Posterior vena cava (tissue), 2 donors: Measurements from ENCODE around the gene LRRC57. TPM values are rescaled to one million over a fixed set of nuclear protein-coding genes. Genes with fewer than 3 reads are reported as not detected.
"Not testable (repeated sequence)": the region's sequence is repeated elsewhere in the genome, so short reads cannot be mapped to it uniquely, and the experiment has no call there.

Source experiments
- DNase-seq: peaks from one replicate; pipeline ENCODE4 v3.0.0-alpha.2; 2020; ENCODE audit warnings: low spot score
- intact Hi-C, 2 donors: fragments of 100-400 bp; cut with DNase I; formaldehyde crosslinking; loops; one replicate each; pipeline versions ENCODE4 v1.14.1 to v1.14.2; 2022 to 2023
- total RNA-seq, 2 donors: library from RNA; stranded (reverse); fragmentation: NEBNext Ultra II Directional; extraction: Animal tissue kit (Norgen Biotek cat#: 25700); gene quantifications; one replicate each; pipeline ENCODE4 v1.2.1, GENCODE V29; 2021
- donor health status: DM: yes; HTN: yes; CAD: no.
- donor health status: DM: yes; HTN: yes; CAD: no.

The LRRC57 gene
- total RNA-seq, 2 donors from 2014 or later = 13.1 to 14.3 TPM

DNA sequence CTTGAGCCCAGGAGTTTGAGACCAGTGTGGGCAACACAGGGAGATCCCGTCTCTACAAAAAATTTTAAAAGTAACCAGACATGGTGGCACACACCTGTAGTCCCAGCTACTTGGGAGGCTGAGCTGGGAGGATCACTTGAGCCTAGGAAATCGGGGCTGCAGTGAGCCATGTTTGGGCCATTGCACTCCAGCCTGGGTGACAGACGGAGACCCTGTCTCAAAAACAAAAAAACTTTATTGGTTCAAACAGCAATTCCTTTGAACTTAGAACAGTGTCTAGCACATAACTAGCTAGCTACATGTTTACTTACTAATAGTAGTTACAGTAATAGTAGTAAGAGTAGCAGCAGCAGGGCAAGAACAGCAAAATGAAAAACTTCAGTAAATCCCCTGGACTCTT, 10.1 kb upstream of the LRRC57 start:
- intact Hi-C loops = no loop called here
- DNase-seq = no peak

GRCh38 chr15:42556550-42557207, 8.1 kb upstream of the LRRC57 start:
- DNase-seq, intact Hi-C loops: not testable (repeated sequence)

DNA sequence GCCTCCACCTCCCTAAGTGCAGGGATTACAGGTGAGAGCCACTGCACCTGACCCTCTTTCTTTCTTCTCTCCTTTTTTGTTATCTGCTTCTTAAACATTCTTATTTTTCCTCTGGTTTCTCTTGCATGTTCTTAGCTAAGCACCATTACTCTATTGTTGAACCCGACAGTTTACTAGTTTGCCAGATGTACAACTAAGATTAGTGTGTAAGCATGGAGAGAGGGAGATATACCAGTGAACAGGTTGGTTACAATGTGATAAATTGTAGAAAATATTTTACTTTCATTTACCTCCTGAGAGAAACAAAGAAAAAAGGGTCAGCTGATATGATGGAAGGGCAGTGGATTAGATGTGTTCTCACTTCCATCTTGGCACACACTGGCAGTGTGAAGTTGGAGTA, 5.0 kb upstream of the LRRC57 start:
- intact Hi-C loops = no loop called here

GRCh38 chr15:42549741-42550392, 1.3 kb upstream of the LRRC57 start:
- intact Hi-C loops = loop anchor here in 1 of 2 donors (10.0 kb wide), 1 partner anchor 105 kb away; no protein-coding TSS in a partner anchor
- DNase-seq = no peak

More for the DNA sequence above, 5.0 kb upstream of the LRRC57 start:
- no peak for DNase-seq

DNA sequence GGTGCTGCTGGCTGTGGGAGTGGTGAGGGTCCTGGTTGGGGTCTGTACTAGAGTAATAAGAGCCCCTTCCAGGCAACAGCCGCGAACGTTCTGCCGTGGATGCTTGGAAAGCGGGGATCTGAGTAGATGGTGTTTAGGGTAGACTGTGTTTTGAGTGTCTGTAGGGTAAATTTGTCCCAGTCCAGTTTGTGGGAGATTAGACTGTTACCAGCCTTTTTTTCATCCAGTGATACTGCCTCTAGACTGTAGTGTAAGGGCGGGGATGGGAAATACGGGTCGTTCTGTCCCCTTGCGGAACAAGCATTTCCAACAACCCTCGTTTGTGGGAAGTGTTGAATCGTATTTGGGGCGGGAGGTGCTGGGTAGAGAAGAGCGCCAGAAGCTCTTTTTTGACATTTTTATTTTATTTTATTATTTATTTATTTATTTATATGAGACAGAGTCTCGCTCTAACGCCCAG, 469 bp upstream of the LRRC57 start:
- intact Hi-C loops = loop anchor here in 1 of 2 donors (10.0 kb wide), 1 partner anchor 106 kb away; no protein-coding TSS in a partner anchor
- no peak for DNase-seq

DNA sequence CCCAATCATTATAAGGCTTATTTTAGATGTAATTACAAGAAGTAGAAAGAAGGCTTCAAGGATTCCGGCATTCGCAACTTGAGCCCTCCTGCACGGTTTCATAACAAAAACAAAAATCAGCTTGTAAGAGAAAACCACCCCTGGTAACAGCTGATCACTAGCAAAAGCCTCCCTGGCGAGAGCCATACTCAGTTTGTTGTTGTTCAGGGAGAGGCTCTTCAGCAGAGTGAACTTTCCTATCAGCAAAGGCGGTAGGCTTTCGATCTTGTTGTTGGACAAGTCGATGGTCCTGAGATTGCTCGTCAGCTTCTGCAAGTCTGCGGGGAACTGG, 710 bp downstream of the LRRC57 start:
- DNase-seq = no peak
- intact Hi-C loops = loop anchor here in 1 of 2 donors (10.0 kb wide), 1 partner anchor 107 kb away; no protein-coding TSS in a partner anchor

- intact Hi-C loops = loop anchor here in 1 of 2 donors (10.0 kb wide), 1 partner anchor 110 kb away; no protein-coding TSS in a partner anchor
- DNase-seq = no peak
Observed at GRCh38 chr15:42544853-42545629, 3.6 kb downstream of the LRRC57 start.

DNA sequence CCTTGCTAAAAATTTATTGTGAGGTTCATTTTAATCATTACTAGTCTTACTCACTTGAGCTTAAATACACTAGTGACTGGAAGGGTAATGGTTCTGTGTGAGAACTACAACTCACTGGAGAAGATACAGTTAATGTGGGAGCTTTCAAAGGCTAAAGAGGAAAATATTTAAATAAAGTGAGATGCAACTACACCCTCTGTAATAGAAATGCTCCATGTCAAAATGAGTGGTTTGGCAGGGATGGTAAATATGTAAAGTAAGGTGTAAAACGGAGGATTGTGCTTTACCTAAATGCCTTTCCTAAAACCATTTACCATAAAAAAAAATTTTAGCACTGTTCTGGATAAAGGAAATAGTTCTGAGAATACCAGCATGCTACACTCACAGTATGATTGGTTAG, 15.3 kb downstream of the LRRC57 start:
- intact Hi-C loops = loop anchor here in 1 of 2 donors (10.0 kb wide), 1 partner anchor 132 kb away; no protein-coding TSS in a partner anchor
- DNase-seq = no peak

DNA sequence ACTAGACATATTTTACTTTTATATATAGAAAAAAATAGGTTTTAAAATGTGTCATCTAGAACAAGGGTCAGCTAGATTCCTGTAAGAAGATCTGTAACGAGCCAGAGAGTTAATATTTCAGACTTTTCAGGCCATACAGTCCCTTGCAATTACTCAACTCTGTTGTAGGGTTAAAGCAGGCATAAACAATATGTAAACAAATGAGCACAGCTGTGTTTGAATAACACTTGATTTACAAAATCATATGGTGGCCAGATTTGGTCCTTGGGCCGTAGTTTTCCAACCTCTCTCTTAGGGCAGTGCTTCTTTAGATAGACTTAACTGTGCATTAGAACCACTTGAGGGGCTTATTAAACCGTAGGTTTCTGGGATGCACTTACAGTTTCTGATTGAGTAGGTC, 19.6 kb downstream of the LRRC57 start:
- intact Hi-C loops = no loop called here
- no peak for DNase-seq

DNA sequence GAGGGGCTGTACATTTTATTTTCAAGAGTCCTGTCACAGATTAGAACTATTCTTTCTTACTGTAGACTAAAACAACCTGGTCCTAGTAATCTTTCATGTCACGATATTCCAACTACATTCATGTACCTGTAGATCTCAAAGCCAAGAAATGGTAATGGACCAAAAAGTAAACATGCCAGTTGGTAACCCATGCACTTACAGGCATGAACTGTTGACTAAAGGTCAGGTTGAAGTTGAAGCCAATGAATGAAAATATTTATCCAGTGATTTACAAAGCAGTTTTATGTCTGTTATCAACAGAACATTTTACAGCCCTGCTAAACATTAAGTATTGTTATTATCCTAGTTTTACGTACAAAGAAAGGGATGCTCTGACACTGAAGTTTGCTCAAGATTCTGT, 25.3 kb downstream of the LRRC57 start:
- intact Hi-C loops = no loop called here
- no peak for DNase-seq

DNA sequence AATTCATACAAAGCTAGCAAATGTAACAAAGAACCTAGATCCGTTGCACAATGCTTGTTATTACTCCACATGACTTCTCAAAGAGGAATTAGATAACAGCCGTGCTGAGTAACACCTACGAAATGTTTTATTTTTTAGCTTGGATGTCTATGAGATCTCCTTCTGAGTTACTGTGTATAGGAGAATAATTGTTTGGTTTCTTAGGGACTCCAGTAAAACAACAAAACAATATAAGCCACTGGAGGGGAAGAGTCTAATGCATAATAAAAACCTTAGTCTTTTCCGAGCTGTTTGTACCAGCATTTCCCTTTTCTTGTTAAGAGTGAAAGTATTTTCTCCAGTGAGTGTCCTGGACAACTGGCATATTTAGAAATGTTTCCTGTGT, 37.6 kb downstream of the LRRC57 start:
- intact Hi-C loops = no loop called here
- no peak for DNase-seq

DNA sequence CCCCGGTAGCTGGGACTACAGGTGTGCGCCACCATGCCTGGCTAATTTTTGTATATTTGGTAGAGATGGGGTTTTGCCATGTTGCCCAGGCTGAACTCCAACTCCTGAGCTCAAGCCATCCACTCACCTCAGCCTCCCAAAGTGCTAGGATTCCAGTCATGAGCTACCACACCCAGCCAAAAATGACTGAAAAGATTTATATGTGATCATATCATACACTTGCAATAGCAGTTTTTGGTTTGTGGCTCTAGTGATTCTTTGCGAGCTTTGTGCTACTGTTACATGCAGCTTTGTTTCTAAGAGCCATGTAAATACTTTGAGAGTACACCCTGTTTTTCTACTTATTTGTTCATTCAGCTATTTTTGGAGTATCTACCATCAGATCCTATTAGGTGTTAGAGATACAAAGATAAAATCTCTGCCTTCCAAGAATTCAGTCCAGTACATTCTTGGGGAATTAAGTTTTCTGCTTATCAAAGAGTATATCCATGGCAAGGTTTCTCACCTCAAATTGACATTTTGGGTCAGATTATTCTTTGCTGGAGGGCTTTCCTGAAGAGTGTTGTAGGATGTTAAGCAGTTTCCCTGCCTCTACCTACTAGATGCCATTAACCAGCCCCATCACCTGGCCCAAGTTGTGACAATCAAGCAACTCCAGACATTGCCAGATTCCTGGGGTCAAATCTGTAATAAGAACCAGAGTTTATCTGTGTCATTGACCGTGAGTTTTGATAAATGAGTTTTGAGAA, 38.2 kb downstream of the LRRC57 start:
- intact Hi-C loops = no loop called here
- DNase-seq = no peak

GRCh38 chr15:42508263-42508690, 40.3 kb downstream of the LRRC57 start:
- intact Hi-C loops = no loop called here
- no peak for DNase-seq

DNA sequence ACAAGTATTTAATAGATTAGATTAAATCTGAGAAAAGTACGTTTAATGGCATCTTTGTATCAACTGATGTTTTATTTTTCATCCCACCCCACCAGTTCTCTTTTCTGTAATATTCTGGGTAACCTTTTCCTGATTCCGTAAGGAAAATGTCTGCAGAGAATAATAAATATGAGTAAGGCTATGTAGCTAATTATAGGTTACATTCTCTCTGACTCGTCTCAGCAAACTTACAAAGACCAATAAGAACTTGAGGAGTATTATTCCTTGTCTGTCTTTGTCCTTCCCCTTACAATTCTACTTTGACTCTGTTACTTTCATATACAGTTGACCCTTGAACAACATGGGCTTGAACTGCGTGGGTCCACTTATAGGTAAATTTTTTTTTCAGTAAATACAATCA, 41.1 kb downstream of the LRRC57 start:
- DNase-seq = no peak
- intact Hi-C loops = no loop called here

GRCh38 chr15:42504631-42505030, 44.0 kb downstream of the LRRC57 start:
- intact Hi-C loops = no loop called here
- no peak for DNase-seq

GRCh38 chr15:42503825-42504224, 44.8 kb downstream of the LRRC57 start:
- intact Hi-C loops = no loop called here
- no peak for DNase-seq

DNA sequence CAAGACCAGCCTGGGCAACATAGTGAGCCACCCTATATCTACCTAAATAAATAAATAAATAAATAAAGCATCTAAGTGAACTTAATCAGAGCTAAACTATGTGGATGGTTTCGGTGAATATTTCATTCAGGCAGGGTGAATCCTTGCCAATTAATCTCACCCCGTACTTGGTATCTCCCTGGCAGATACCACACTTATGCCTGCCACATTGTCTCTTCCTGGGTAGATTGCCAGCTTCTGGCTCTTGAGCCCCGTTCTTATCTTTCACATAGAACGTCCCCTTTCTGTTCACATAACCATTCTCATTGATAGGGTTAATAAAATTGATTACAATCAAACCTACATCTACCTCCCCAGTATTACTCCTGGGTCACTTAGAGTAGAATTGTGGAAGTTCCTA, 46.1 kb downstream of the LRRC57 start:
- no peak for DNase-seq
- intact Hi-C loops = no loop called here

GRCh38 chr15:42499858-42500609, 48.6 kb downstream of the LRRC57 start:
- DNase-seq = no peak
- intact Hi-C loops = no loop called here
